SK-N-SH (cell line): ENCODE data around the gene MRPS35.

Experiments
- CTCF ChIP-seq: fragments of 200-600 bp; sonication (generic); IDR thresholded peaks from 2 replicates; pipeline ENCODE4 v1.6.1; 2017; ENCODE audit warnings: antibody characterized with exemption, mild to moderate bottlenecking, moderate library complexity
- ELF1 ChIP-seq: IDR thresholded peaks from 2 replicates; pipeline ENCODE4 v1.4.0; 2012
- FOXJ3 ChIP-seq: sonication (generic); formaldehyde crosslinking; IDR thresholded peaks from 2 replicates; pipeline ENCODE4 v1.5.1; 2020; ENCODE audit warnings: mild to moderate bottlenecking, missing genetic modification reagents
- MXI1 ChIP-seq: IDR thresholded peaks from 2 replicates; pipeline ENCODE4 v1.6.1; 2012; ENCODE audit warnings: mild to moderate bottlenecking, low read depth, low read length, improper control_type of control experiment
- POLR2AphosphoS5 ChIP-seq: IDR thresholded peaks from 2 replicates; pipeline ENCODE4 v1.6.1; 2012; ENCODE audit warnings: low read depth, low read length
- REST ChIP-seq: IDR thresholded peaks from 2 replicates; pipeline ENCODE4 v1.6.1; 2012; ENCODE audit warnings: mild to moderate bottlenecking, low read depth, low read length, moderate library complexity
- RFX5 ChIP-seq: IDR thresholded peaks from 2 replicates; pipeline ENCODE4 v1.6.1; 2012; ENCODE audit warnings: mild to moderate bottlenecking, improper control_type of control experiment, low read length
- TEAD4 ChIP-seq: IDR thresholded peaks from 2 replicates; pipeline ENCODE4 v1.4.0; 2012; ENCODE audit warnings: mild to moderate bottlenecking, borderline replicate concordance; ENCODE audit not compliant: insufficient read depth

- TF ChIP-seq POLR2AphosphoS5 = no peak
- no peak for TF ChIP-seq TEAD4
- no peak for TF ChIP-seq REST
- TF ChIP-seq CTCF = no peak
- TF ChIP-seq MXI1 = no peak
- no peak for TF ChIP-seq ELF1
- no peak for TF ChIP-seq RFX5
- no peak for TF ChIP-seq FOXJ3 (CRISPR knock-in tag)
Observed at GRCh38 chr12:27711967-27712366, 1.3 kb downstream of the MRPS35 start.
